DMS79 treated with DMSO at 0.1 percent for 48 hours (cell line): ENCODE measurements around the gene SNRPF.
A peak's percentile ranks its signal among the peaks of the same experiment; 100 is the strongest.

Experiments
- DNase-seq: peaks from one replicate; lab custom pipeline; 2025; lab: John Stamatoyannopoulos, UW

Gene SNRPF

GRCh38 chr12:95859344-95859816, 628 bp downstream of the SNRPF start:
- peak; percentile 49 for DNase-seq

DNA sequence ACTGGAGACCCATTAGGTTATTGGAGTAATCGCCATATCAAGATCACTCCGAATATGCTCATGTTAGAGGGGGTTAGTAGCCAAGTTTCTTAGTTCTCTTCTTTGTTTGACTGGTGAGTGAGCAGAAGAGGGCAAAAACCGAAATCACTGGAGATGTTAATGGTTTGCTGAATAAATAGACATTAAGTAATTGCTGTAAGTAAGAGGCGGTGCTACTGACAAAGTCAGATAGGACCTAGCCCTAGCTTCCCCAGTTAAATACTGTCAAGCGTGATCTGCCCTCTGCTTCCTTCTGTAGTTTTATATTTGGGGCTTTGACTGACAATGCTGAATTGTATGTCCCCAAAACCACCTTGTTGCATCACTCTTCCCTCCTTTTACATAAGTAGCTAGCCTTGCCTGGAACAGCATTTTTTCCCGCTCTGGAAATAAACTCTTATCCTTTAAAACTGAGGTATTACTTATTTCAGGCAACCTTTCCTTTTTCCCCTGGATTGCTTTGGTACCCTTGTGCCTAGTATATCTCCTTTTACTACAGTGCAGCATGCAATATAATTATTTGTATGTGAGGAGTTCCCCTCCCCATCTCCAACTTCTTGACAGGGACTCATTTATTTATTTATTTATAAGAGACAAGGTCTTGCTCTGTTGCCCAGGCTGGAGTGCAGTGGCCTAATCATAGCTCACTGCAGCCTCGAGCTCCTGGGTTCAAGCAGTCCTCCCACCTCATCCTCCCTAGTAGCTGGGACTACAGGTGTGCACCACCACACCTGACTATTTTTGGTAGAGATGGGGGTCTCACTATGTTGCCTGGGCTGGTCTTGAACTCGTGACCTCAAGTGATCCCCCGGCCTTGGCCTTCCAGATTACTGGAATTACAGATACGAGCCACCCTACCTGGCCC, 1.4 kb downstream of the SNRPF start:
- no peak for DNase-seq

DNA sequence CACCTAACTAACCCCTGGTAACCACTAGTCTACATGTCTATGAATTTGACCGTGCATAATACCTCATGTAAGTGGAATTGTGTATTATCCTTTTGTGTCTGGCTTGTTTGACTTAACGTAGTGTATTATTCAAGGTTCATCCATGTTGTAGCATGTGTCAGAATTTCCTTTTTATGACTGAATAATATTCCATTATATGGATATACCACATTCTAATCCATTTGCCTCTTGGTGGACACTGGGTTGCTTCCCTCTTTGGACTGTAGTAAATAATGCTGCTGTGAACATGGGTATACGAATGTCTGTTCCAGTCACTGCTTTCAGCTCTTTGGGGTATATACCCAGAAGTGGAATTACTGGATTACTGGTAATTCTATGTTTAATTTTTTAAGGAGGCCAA, 3.3 kb downstream of the SNRPF start:
- DNase-seq = no peak

- no peak for DNase-seq
These were observed 4.6 kb downstream of the SNRPF start for GRCh38 chr12:95863337-95863736.

GRCh38 chr12:95870897-95871296, 12.1 kb downstream of the SNRPF start:
- DNase-seq = no peak

GRCh38 chr12:95874452-95874851, 15.7 kb downstream of the SNRPF start:
- no peak for DNase-seq

DNA sequence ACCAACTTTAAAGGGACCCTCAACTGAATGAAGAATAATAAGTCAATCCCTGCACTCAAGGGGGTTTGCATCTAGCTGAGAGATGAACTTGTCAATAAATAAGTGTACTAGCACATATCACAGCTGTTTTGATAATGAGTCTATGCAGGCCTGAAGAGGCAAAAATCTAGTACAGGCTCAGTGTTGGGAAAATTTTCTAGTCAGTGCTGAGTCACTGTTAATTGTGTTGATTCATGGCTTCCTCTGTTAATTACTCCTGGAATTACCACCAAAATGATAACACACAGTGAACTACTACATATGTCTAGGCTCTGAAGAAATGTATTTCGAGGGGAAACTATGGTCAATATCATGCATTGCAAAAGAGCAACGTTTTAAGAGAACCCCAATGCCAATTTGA, 18.9 kb downstream of the SNRPF start:
- no peak for DNase-seq

- DNase-seq = no peak
These were observed 22.1 kb downstream of the SNRPF start for GRCh38 chr12:95880895-95881294.

- no peak for DNase-seq
These were observed 22.7 kb downstream of the SNRPF start for GRCh38 chr12:95881331-95881955.

DNA sequence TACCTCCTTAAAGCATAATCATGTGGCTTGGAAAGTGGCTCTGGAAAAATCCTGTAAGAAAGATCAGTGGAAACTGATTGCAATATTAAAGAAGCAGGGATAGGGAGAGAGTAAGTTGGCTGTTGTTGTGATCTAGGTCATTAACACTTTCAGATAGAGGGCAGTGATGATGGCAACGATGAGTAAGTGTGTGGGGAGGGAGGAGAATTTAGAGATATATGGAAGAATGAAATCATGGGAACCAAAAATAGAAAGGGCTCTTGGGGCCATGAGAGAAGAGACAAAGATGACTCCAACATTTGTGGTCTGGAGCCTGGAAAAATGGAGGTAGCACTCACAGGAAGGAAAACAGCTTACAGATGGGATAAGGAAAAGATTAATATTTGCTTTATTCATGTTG, 23.3 kb downstream of the SNRPF start:
- DNase-seq = no peak

GRCh38 chr12:95882873-95883272, 24.1 kb downstream of the SNRPF start:
- no peak for DNase-seq

DNA sequence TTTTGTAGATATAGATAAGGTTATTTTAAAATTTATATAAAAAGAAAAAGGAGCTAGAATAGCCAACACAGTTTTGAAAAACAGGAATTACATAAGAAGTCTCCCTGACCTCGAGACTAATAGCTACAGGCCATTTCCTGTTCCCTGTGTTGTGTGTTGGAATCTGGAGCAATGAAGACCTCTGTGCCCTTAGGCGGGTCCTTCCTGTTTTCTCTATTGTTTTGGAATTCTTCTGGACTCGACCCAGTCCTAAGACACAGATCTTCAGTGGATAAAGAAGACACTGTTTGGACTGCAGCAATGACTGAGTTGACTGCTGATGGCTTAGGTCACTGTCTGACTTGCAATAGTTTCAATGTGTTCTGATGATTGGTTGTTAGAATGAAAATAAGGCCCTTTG, 26.2 kb downstream of the SNRPF start:
- no peak for DNase-seq

DNA sequence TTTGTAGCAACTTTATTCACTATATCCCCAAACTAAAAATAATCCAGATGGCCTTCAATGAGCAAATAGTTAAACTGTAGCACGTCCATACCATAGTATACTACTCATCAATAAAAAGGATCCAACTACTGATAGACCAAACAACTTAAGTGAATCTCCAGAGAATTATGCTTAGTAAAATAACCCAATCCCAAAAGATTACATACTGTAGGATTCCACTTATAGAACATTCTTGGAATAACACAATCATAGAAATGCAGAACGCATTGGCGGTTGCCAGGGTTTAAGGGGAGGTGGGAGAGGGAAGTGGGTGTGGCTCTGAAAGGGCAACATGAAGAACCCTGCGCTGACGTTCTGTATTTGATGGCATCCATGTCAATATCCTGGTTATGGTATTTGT, 28.6 kb downstream of the SNRPF start:
- no peak for DNase-seq

GRCh38 chr12:95890958-95891357, 32.2 kb downstream of the SNRPF start:
- no peak for DNase-seq

DNA sequence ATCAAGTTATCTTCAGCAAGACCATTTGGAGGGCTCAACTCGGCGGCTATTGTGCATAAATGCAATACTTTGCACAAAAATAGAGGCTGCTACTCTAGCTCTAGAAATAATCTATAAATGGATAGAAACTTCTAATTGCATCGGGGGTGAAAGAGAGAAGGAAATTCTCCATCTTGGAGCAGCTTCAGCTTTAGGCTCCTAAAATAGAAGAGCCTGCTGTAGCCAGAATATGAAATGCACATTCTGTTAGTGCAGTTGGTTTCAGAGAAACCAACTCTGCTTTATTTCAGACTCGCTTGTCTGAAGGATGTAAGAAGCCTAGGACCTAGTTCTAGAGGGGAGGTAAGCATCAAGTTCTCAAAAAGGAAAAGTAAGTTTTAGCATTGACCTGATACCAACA, 38.1 kb downstream of the SNRPF start:
- DNase-seq = no peak

DNA sequence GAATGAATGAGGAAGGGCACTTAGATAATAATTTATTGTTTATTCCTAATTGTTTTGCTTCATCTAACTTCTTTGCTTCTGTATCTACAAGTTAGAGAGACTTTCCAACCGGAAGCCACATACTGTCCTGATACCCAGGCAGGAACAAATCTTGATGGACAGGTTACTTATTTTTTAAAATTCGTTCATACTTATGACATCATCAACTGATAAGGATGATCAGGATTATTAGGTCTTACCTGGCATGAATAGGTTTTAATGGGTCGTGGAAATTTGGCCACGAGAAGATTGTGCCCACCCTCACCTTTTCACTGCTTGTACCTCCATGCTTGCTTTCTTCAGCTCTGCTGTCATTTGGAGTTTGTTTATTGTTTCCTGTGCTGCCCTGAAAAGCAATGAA, 39.3 kb downstream of the SNRPF start:
- DNase-seq = no peak

DNA sequence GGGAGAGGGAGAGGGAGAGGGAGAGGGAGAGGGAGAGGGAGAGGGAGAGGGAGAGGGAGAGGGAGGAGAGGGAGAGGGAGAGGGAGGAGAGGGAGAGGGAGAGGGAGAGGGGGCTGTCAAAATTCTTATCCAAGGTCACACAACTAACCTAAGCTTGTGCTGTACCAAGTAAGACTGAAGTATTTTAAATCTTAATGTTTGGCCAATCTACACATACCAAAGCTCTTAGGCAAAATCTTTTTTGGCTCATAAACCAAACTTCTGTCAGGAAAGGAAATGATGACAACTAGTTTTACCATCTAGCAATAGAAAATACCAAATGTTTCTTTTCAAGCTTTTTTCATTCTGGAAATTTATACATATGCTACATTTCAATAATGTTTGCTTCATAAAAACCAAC, 49.8 kb downstream of the SNRPF start:
- no peak for DNase-seq

DNA sequence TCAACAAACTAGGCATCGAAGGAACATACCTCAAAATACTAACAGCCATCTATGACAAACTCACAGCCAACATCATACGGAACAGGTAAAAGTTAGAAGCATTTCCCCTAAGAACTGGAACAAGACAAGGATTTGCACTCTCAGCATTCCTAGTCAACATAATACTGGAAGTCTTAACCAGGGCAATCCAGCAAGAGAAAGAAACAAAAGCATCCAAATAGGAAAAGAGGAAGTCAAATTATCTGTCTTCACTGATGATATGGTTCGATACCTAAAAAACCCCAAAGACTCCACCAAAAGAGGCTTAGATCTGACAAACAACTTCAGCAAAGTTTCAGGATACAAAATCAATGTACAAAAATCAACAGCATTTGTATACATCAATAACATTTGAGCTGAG, 51.1 kb downstream of the SNRPF start:
- DNase-seq = no peak
